GM13977 (cell line): Measurements from ENCODE around the gene IFNL2.
"Not testable (repeated sequence)": the region's sequence is repeated elsewhere in the genome, so short reads cannot be mapped to it uniquely, and the experiment has no call there.

Experiments used
- DNase-seq: peaks from one replicate; pipeline ENCODE4 v3.0.0; 2012; ENCODE audit warnings: low spot score
- CTCF ChIP-seq: IDR thresholded peaks from 2 replicates; pipeline ENCODE4 v1.5.1; 2012; ENCODE audit warnings: mild to moderate bottlenecking, control low read depth; ENCODE audit not compliant: insufficient read depth; ENCODE audit errors: extremely low read depth, missing control alignments
- in situ Hi-C: fragments of 300-500 bp; cut with MboI; formaldehyde crosslinking; loops from one replicate; pipeline ENCODE4 v1.12.0; 2022; ENCODE audit warnings: low sequenced_read_pairs, low pct_unique_long_range_greater_than_20kb, mixed read lengths, inconsistent platforms; ENCODE audit not compliant: unreplicated experiment

Gene IFNL2

DNA sequence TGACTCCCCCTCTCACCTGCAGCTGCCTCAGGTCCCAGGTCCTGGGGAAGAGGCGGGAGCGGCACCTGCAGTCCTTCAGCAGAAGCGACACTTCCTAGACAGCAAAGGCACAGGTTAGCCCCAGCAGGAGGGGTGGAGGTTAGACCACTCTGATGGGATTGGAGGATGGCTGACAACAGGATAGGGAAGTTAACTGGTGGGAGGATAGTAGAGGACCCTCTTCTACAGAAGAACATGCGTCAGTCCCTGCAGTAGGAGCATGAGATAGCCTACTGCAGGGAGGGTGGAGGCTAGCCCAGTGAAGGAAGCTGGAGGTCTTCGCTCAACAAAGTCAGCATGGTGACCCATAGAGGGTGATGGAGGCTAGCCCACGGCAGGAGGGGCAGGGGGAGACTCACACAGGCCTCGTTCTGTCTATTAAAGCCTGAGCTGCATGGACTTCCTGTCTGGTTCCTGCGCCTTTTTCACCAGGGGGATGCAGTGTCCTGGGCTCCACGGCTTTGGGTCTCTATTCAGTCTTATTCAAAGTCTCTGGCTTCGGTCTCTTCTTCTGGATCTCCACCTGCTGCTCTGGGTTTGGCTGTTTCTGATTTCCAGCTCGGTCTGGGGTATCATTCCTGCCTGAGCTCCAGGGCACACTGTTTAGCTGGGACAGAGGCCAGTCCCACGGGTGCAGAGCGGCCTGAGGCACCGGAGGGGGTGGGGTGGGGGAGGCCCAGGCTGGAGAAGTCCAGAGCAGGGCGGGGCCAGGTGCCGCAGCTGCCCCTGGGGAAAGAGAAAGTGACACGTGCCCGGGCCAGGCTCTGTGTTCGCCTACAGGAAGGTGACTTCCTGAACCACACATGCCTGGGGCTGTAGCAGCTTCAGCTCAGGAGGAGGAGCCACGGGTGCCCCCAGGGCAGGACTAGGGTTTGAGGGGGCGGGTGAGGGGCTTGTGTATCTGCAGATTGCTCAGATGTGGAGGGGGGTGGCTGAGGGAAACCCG is 30.7 kb upstream of the IFNL2 start:
- TF ChIP-seq CTCF: no peak
- in situ Hi-C loops: no loop called here
- DNase-seq: peak; percentile 68

GRCh38 chr19:39238209-39238608 is 30.0 kb upstream of the IFNL2 start:
- no peak for DNase-seq
- no peak for TF ChIP-seq CTCF
- in situ Hi-C loops: no loop called here

DNA sequence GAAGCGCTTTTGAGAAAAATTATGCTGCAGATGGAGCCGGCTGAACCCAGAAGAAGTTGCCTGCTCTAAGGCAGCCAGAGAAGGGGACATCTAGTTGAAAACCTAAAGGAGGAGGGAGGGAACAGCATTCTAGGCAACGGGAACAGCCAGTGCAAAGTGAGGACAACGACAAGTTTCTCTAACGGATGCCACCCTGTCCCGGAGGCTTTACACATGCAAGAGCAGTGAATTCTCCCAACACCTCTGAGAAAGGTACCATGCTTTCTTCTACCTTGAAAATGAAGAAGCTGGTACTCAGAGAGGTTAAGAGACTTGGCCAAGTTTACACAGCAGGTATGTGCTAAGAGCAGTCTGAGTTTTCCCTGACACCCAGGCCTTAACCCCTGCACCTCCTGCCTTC is 29.3 kb upstream of the IFNL2 start:
- DNase-seq: no peak
- in situ Hi-C loops: no loop called here
- no peak for TF ChIP-seq CTCF

GRCh38 chr19:39240421-39240820 is 27.8 kb upstream of the IFNL2 start:
- in situ Hi-C loops: no loop called here
- DNase-seq: no peak
- TF ChIP-seq CTCF: no peak

- in situ Hi-C loops, DNase-seq: not testable (repeated sequence)
Observed at GRCh38 chr19:39243741-39244140, 24.5 kb upstream of the IFNL2 start.

GRCh38 chr19:39244410-39245100 is 23.6 kb upstream of the IFNL2 start, which contains the start of gene IFNL3:
TSS of gene IFNL3 (minus strand) at chr19:39245006. CDS start at chr19:39244967, 39 bp downstream.
- DNase-seq, in situ Hi-C loops: not testable (repeated sequence)

DNA sequence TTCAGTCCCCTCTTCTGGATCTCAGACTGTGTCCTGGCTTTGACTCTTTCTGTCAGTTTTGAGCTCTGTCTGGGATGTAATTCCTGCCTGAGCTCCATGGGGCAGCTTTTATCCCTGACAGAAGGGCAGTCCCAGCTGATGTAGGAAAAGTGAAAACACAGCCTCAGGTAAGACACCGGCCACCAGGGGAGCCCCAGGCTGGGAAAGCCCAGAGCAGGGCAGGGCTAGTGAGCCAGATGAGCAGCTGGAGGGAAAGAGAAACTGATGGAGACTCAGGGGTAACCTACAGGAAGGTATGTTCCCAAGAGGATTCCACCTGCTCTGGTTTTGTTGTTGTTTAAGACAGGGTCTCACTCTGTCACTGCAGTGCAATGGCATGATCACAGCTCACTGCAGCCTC is 23.0 kb upstream of the IFNL2 start:
- in situ Hi-C loops, DNase-seq: not testable (repeated sequence)
